WTC11 (cell line): ENCODE data around the gene SHISA9. TPM values are rescaled to one million over a fixed set of nuclear protein-coding genes. Genes with fewer than 3 reads are reported as not detected.

ENCODE experiments used
- ATAC-seq: fragments of 200-7000 bp; cut with Tn5 transposase; 2 replicates; pipeline ENCODE4 v1.10.0; 2021; ENCODE audit warnings: mild to moderate bottlenecking, moderate library complexity
- CTCF ChIA-PET: fragments of 300-600 bp; sonication (Branson Sonifier 250); formaldehyde crosslinking; loops from one replicate; lab custom pipeline; 2021; ENCODE audit warnings: antibody characterized with exemption; lab: Charles Lee
- POLR2A ChIA-PET: fragments of 350-600 bp; sonication (Branson Sonifier 250); formaldehyde crosslinking; loops from one replicate; lab custom pipeline; 2021; ENCODE audit warnings: antibody characterized with exemption; lab: Charles Lee
- DNase-seq: peaks from one replicate; pipeline ENCODE4 v3.0.0; 2021; ENCODE audit warnings: low spot score
- H3K27ac Mint-ChIP-seq: 2 replicates; pipeline ENCODE4 v1.8.0; 2021; ENCODE audit warnings: mixed read lengths
- H3K27me3 Mint-ChIP-seq: 2 replicates; pipeline ENCODE4 v1.8.0; 2021; ENCODE audit warnings: low read depth, mild to moderate bottlenecking, moderate library complexity, mixed read lengths
- H3K36me3 Mint-ChIP-seq: 2 replicates; pipeline ENCODE4 v1.8.0; 2021; ENCODE audit warnings: mixed read lengths
- H3K4me1 Mint-ChIP-seq: 2 replicates; pipeline ENCODE4 v1.8.0; 2022; ENCODE audit warnings: mixed read lengths
- H3K4me3 Mint-ChIP-seq: 2 replicates; pipeline ENCODE4 v1.8.0; 2021; ENCODE audit warnings: mild to moderate bottlenecking, moderate library complexity, mixed read lengths
- H3K9me3 Mint-ChIP-seq: 2 replicates; pipeline ENCODE4 v1.8.0; 2021; ENCODE audit warnings: mixed read lengths
- CREB1 ChIP-seq: sonication (generic); formaldehyde crosslinking; IDR thresholded peaks from 2 replicates; pipeline ENCODE4 v1.8.0; 2023; ENCODE audit warnings: mild to moderate bottlenecking, missing genetic modification reagents
- ETV6 ChIP-seq: sonication (generic); formaldehyde crosslinking; IDR thresholded peaks from 2 replicates; pipeline ENCODE4 v1.8.1; 2022; ENCODE audit warnings: mild to moderate bottlenecking, missing genetic modification reagents
- FOXP1 ChIP-seq: sonication (generic); formaldehyde crosslinking; IDR thresholded peaks from 2 replicates; pipeline ENCODE4 v1.8.0; 2022; ENCODE audit warnings: missing genetic modification reagents, mild to moderate bottlenecking, moderate library complexity, borderline replicate concordance
- GRHL2 ChIP-seq: fragments of 250-450 bp; sonication (Bioruptor Pico); IDR thresholded peaks from 2 replicates; pipeline ENCODE4 v1.8.0; 2022; ENCODE audit warnings: mild to moderate bottlenecking, moderate library complexity; ENCODE audit not compliant: insufficient replicate concordance, severe bottlenecking
- GTF2I ChIP-seq: fragments of 250-450 bp; sonication (Bioruptor Pico); conservative IDR thresholded peaks from 2 replicates; pipeline ENCODE4 v1.4.0; 2021; ENCODE audit warnings: mild to moderate bottlenecking
- NR2C2 ChIP-seq: sonication (generic); formaldehyde crosslinking; IDR thresholded peaks from 2 replicates; pipeline ENCODE4 v1.8.0; 2022; ENCODE audit warnings: mild to moderate bottlenecking, missing genetic modification reagents
- SOX15 ChIP-seq: fragments of 250-450 bp; sonication (Bioruptor Pico); IDR thresholded peaks from 2 replicates; pipeline ENCODE4 v1.9.0; 2021; ENCODE audit warnings: mild to moderate bottlenecking
- TEAD1 ChIP-seq: sonication (generic); formaldehyde crosslinking; IDR thresholded peaks from 2 replicates; pipeline ENCODE4 v1.8.0; 2022; ENCODE audit warnings: mild to moderate bottlenecking, missing genetic modification reagents
- ZNF317 ChIP-seq: sonication (generic); formaldehyde crosslinking; IDR thresholded peaks from 2 replicates; pipeline ENCODE4 v1.8.1; 2023; ENCODE audit warnings: low read depth, mild to moderate bottlenecking, moderate library complexity, missing genetic modification reagents, borderline replicate concordance
- ZNF423 ChIP-seq: fragments of 250-450 bp; sonication (Bioruptor Pico); IDR thresholded peaks from 2 replicates; pipeline ENCODE4 v2.1.2; 2022; ENCODE audit warnings: mild to moderate bottlenecking, moderate library complexity
- ZNF671 ChIP-seq: fragments of 250-450 bp; sonication (Bioruptor Pico); IDR thresholded peaks from 2 replicates; pipeline ENCODE4 v1.8.0; 2021; ENCODE audit warnings: mild to moderate bottlenecking
- total RNA-seq: library from RNA; stranded (reverse); gene quantifications from 3 replicates; pipeline ENCODE4 v1.2.3, GENCODE V29; 2021
- TF ChIP-seq, protein P1 (sequence below): sonication (generic); formaldehyde crosslinking; IDR thresholded peaks from 2 replicates; pipeline ENCODE4 v1.8.1; 2022; ENCODE audit warnings: low read depth, mild to moderate bottlenecking, moderate library complexity, missing genetic modification reagents, borderline replicate concordance
- TF ChIP-seq, protein P2 (sequence below): fragments of 250-450 bp; sonication (Bioruptor Pico); IDR thresholded peaks from 2 replicates; pipeline ENCODE4 v1.9.0; 2021; ENCODE audit warnings: mild to moderate bottlenecking, borderline replicate concordance
- TF ChIP-seq, protein P3 (sequence below): sonication (generic); formaldehyde crosslinking; IDR thresholded peaks from 2 replicates; pipeline ENCODE4 v1.8.0; 2023; ENCODE audit warnings: missing genetic modification reagents, mild to moderate bottlenecking, borderline replicate concordance
- TF ChIP-seq, protein P4 (sequence below): sonication (generic); formaldehyde crosslinking; IDR thresholded peaks from 2 replicates; pipeline ENCODE4 v1.8.1; 2022; ENCODE audit warnings: mild to moderate bottlenecking, missing genetic modification reagents, moderate library complexity, borderline replicate concordance

SHISA9 gene
- total RNA-seq, 1 experiment from 2014 or later = 37.5 TPM

DNA sequence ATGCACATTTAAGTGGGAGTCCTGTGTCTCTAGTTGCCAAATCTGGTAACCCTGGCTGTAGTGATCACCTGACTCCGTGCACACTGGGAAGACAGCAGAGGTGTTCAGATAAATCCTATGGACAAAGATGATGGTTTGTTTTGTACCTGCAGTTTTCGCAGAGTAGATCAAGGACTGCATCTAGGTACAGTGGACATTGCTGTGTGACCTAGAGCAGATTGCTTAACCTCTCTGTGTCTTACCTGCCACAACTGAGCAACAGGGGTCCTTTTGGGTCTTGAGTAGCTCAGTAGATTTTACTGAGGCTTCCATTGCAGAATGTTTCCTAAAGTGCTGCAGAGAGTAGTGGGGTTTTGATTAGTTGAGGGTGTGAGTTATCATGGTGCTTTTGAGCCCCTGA, 160.8 kb downstream of the SHISA9 start (continued):
- TF ChIP-seq ZNF671 (CRISPR knock-in tag) = no peak
- TF ChIP-seq, all 79 proteins: peak for 0

DNA sequence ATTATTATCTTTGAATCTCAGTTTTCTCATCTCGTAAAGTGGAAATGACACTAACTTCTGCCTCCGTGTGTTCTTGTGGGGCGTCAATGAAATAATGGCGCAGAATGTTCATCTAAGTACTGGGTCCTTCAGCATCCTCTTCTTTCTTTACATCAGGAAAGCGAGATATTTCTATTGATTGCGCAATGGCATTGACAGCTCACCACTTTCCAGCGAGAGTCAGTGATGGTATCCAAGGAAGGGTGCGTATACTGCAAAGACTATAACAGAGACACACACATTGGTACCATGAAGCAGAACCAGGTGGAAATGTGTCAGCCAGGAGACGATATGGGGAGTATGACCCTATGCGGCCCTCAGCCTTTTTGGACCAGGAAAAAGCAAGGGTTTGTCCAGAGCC, 162.1 kb downstream of the SHISA9 start:
- peaks cover 36% of the 10 kb centered on the region for H3K4me1 Mint-ChIP-seq
- POLR2A ChIA-PET = no interaction called here
- no peak overlapping the region for H3K27ac Mint-ChIP-seq

More for the DNA sequence above, 162.1 kb downstream of the SHISA9 start:
- no peak for TF ChIP-seq NR2C2
- no peak for TF ChIP-seq FOXP1
- no peak for TF ChIP-seq ZNF423
- no peak for TF ChIP-seq ETV6 (CRISPR knock-in tag)
- no peak for TF ChIP-seq ZNF317 (CRISPR knock-in tag)
- TF ChIP-seq, protein P1, sequence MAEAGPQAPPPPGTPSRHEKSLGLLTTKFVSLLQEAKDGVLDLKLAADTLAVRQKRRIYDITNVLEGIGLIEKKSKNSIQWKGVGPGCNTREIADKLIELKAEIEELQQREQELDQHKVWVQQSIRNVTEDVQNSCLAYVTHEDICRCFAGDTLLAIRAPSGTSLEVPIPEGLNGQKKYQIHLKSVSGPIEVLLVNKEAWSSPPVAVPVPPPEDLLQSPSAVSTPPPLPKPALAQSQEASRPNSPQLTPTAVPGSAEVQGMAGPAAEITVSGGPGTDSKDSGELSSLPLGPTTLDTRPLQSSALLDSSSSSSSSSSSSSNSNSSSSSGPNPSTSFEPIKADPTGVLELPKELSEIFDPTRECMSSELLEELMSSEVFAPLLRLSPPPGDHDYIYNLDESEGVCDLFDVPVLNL (CRISPR knock-in tag) = no peak
- no peak for TF ChIP-seq GRHL2 (CRISPR knock-in tag)
- TF ChIP-seq TEAD1 = no peak
- TF ChIP-seq, protein P2, sequence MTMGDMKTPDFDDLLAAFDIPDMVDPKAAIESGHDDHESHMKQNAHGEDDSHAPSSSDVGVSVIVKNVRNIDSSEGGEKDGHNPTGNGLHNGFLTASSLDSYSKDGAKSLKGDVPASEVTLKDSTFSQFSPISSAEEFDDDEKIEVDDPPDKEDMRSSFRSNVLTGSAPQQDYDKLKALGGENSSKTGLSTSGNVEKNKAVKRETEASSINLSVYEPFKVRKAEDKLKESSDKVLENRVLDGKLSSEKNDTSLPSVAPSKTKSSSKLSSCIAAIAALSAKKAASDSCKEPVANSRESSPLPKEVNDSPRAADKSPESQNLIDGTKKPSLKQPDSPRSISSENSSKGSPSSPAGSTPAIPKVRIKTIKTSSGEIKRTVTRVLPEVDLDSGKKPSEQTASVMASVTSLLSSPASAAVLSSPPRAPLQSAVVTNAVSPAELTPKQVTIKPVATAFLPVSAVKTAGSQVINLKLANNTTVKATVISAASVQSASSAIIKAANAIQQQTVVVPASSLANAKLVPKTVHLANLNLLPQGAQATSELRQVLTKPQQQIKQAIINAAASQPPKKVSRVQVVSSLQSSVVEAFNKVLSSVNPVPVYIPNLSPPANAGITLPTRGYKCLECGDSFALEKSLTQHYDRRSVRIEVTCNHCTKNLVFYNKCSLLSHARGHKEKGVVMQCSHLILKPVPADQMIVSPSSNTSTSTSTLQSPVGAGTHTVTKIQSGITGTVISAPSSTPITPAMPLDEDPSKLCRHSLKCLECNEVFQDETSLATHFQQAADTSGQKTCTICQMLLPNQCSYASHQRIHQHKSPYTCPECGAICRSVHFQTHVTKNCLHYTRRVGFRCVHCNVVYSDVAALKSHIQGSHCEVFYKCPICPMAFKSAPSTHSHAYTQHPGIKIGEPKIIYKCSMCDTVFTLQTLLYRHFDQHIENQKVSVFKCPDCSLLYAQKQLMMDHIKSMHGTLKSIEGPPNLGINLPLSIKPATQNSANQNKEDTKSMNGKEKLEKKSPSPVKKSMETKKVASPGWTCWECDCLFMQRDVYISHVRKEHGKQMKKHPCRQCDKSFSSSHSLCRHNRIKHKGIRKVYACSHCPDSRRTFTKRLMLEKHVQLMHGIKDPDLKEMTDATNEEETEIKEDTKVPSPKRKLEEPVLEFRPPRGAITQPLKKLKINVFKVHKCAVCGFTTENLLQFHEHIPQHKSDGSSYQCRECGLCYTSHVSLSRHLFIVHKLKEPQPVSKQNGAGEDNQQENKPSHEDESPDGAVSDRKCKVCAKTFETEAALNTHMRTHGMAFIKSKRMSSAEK (CRISPR knock-in tag) = no peak
- TF ChIP-seq, protein P3, sequence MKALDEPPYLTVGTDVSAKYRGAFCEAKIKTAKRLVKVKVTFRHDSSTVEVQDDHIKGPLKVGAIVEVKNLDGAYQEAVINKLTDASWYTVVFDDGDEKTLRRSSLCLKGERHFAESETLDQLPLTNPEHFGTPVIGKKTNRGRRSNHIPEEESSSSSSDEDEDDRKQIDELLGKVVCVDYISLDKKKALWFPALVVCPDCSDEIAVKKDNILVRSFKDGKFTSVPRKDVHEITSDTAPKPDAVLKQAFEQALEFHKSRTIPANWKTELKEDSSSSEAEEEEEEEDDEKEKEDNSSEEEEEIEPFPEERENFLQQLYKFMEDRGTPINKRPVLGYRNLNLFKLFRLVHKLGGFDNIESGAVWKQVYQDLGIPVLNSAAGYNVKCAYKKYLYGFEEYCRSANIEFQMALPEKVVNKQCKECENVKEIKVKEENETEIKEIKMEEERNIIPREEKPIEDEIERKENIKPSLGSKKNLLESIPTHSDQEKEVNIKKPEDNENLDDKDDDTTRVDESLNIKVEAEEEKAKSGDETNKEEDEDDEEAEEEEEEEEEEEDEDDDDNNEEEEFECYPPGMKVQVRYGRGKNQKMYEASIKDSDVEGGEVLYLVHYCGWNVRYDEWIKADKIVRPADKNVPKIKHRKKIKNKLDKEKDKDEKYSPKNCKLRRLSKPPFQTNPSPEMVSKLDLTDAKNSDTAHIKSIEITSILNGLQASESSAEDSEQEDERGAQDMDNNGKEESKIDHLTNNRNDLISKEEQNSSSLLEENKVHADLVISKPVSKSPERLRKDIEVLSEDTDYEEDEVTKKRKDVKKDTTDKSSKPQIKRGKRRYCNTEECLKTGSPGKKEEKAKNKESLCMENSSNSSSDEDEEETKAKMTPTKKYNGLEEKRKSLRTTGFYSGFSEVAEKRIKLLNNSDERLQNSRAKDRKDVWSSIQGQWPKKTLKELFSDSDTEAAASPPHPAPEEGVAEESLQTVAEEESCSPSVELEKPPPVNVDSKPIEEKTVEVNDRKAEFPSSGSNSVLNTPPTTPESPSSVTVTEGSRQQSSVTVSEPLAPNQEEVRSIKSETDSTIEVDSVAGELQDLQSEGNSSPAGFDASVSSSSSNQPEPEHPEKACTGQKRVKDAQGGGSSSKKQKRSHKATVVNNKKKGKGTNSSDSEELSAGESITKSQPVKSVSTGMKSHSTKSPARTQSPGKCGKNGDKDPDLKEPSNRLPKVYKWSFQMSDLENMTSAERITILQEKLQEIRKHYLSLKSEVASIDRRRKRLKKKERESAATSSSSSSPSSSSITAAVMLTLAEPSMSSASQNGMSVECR (CRISPR knock-in tag) = no peak
- no peak for TF ChIP-seq CREB1 (CRISPR knock-in tag)
- TF ChIP-seq, protein P4, sequence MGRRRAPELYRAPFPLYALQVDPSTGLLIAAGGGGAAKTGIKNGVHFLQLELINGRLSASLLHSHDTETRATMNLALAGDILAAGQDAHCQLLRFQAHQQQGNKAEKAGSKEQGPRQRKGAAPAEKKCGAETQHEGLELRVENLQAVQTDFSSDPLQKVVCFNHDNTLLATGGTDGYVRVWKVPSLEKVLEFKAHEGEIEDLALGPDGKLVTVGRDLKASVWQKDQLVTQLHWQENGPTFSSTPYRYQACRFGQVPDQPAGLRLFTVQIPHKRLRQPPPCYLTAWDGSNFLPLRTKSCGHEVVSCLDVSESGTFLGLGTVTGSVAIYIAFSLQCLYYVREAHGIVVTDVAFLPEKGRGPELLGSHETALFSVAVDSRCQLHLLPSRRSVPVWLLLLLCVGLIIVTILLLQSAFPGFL = no peak
- no peak for TF ChIP-seq GTF2I (CRISPR knock-in tag)
- no peak for TF ChIP-seq SOX15 (CRISPR knock-in tag)
- peaks cover 9% of the 10 kb centered on the region for H3K36me3 Mint-ChIP-seq
- CTCF ChIA-PET = no interaction called here
- no peaks in the 10 kb centered on the region for H3K27me3 Mint-ChIP-seq
- DNase-seq = no peak
- H3K9me3 Mint-ChIP-seq = peaks cover 10% of the 10 kb centered on the region
- H3K4me3 Mint-ChIP-seq = no peak overlapping the region
- no peak for ATAC-seq
